Measurements from ENCODE around the gene PTPRA. TPM values are rescaled to one million over a fixed set of nuclear protein-coding genes. Genes with fewer than 3 reads are reported as not detected.

PTPRA gene
- total and polyA plus RNA-seq, 9 of the 15 experiments (the other 6 are each of a cell fraction or from before 2014, with no cell fraction given), result 3.4 to 80.5 (median 28.0) TPM

- 0 out of 2 replicates have a peak, but pooled peaks have one; percentile 32 for TF ChIP-seq DEAF1 (CRISPR knock-in tag; IDR thresholded peaks at IDR 0.05)
These were observed 127.7 kb downstream of the PTPRA start (continued) for GRCh38 chr20:3000852-3001523.

GRCh38 chr20:3003416-3003815, 130.1 kb downstream of the PTPRA start:
- POLR2A ChIA-PET, result no interaction called here
- CTCF ChIA-PET (ENCODE audit: low intra/inter-chr PET ratio), result no interaction called here
- Histone ChIP-seq H3K9me3 (replicated peaks; ENCODE audit: control insufficient read depth, insufficient read depth, low read depth, low read length) (no peaks in the 10 kb centered on the region), H4K20me1 (replicated peaks; ENCODE audit: control insufficient read depth, insufficient read depth, low read length) (no peaks in the 10 kb centered on the region), H3K36me3 (ENCODE audit: control insufficient read depth, insufficient read depth, low read length) (peaks cover 43% of the 10 kb centered on the region; the same call in 2 of the 3 replicates), H3K27ac (ENCODE audit: extremely low read depth, low read depth, low read length) (no peak overlapping the region), H3K9ac (ENCODE audit: insufficient read depth in 1 of 2, low read depth in 2 of 2, low read length in 2 of 2) (no peak overlapping the region), H3K27me3 (ENCODE audit: control insufficient read depth in 2 of 2, insufficient read depth in 2 of 2, low read length in 2 of 2) (no peaks in the 10 kb centered on the region), H3K4me1 (replicated peaks in 1 of 2; ENCODE audit: control insufficient read depth in 2 of 2, insufficient read depth in 2 of 2, low read length in 2 of 2) (no peaks in the 10 kb centered on the region), H3K79me2 (ENCODE audit: control insufficient read depth, insufficient read depth, low read length) (no peaks in the 10 kb centered on the region), H3K4me2 (ENCODE audit: insufficient read depth, low read length) (no peak overlapping the region), H3K9me1 (ENCODE audit: control insufficient read depth, insufficient read depth, low read length) (no peaks in the 10 kb centered on the region), H2AFZ (ENCODE audit: low read depth, low read length) (no peak overlapping the region), H3K4me3 (no peak overlapping the region)
- no TSS peak for BruUV-seq (replicated peaks)
- ATAC-seq (no peak), FAIRE-seq (no peak), DNase-seq (ENCODE audit: extremely low read depth in 1 of 4, low spot score in 3 of 4) (no peak)
- WGBS (ENCODE audit: insufficient coverage, low coverage, missing lambda C conversion rate), result 78% methylated on average over 1 of the region's 2 CpGs
- intact Hi-C loops (cut with micrococcal nuclease), result loop anchor here (5.0 kb wide), 1 partner anchor 131 kb away; the partner anchor contains the start of gene PTPRA
- in situ Hi-C loops (cut with MboI), result no loop called here
- no peak for TF ChIP-seq CBX5 (IDR thresholded peaks at IDR 0.05; ENCODE audit: borderline replicate concordance, low read depth)
- no peak for TF ChIP-seq NFE2 (IDR thresholded peaks at IDR 0.05; ENCODE audit: low read depth)
- no peak for TF ChIP-seq ZNF407 (IDR thresholded peaks at IDR 0.05; ENCODE audit: low read depth)
- TF ChIP-seq DNMT1 (IDR thresholded peaks at IDR 0.05), result no peak
- TF ChIP-seq CREB1 (IDR thresholded peaks at IDR 0.05), result no peak
- TF ChIP-seq CREB1 (CRISPR knock-in tag; IDR thresholded peaks at IDR 0.05), result no peak
- TF ChIP-seq ZNF445 (CRISPR knock-in tag; IDR thresholded peaks at IDR 0.05; ENCODE audit: low read depth), result no peak
- TF ChIP-seq PATZ1 (CRISPR knock-in tag; IDR thresholded peaks at IDR 0.05; ENCODE audit: borderline replicate concordance), result no peak

Data from K562 (cell line).